ENCODE results near the gene PPP1R13L. TPM values are rescaled to one million over a fixed set of nuclear protein-coding genes. Genes with fewer than 3 reads are reported as not detected.

The PPP1R13L gene
- total RNA-seq, 1 experiment from 2014 or later, result 10.1 TPM

DNA sequence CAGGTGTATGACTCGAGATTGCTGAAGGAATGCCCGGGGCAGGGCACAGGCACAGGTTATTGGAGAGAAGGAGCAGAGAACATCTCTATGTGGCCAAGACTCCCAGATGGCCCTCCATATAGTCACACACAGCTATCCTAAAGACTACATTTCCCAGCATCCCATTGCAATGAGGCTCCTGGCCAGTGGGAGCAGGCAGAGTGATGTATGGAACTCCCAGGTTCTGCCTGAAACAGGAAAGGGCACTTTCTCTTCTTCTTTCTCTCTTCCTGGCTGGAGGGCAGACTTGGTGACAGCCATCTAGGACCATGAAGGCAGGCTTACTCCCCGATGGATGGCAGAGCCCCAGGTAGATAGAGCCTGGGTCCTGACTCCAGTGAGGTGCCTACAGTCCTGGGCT, 13.5 kb downstream of the PPP1R13L start:
- in situ Hi-C loops (cut with HindIII; ENCODE audit: low pct_unique_long_range_greater_than_20kb, low sequenced_read_pairs), result no loop called here
- DNase-seq (ENCODE audit: low read depth), result peak; percentile 39

DNA sequence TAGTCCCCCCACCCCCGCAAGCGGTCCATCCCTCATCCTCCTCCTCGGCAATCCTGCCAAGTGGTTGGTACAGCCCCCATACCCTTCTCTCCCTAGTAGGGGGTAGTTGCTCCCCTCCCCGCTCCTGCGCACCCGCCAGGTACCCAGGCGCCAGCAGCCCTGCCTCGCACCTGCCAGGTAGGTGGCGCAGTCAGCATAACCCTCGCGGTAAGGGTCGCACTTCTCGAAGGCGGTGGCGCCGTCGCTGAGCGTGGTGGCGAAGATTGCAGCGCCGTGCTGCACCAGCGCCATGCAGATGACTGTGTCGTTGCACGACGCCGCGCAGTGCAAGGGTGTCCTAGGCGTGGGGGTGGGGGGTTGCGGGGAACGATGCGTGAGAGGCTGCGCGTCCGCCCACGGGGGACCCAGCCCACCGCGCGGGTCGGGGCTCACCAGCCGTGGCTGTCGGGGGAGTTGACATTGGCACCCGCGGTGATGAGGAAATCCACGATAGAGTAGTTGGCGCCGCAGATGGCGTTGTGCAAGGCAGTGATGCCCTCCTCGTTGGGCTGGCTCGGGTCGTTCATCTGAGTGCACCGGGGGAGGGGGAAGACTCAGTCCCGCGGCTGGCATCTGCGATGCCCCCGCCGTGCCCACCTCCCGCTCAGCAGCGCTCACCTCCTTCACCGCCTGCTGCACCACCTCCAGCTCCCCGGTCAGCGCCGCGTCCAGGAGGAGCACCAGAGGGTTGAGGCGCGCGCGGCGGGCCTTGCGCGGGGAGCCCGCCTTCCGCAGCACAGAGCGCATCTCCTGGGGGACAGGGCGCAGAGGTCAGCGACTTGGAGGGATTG, 19.3 kb downstream of the PPP1R13L start:
- DNase-seq (ENCODE audit: low read depth), result no peak
- in situ Hi-C loops (cut with HindIII; ENCODE audit: low pct_unique_long_range_greater_than_20kb, low sequenced_read_pairs), result no loop called here

DNA sequence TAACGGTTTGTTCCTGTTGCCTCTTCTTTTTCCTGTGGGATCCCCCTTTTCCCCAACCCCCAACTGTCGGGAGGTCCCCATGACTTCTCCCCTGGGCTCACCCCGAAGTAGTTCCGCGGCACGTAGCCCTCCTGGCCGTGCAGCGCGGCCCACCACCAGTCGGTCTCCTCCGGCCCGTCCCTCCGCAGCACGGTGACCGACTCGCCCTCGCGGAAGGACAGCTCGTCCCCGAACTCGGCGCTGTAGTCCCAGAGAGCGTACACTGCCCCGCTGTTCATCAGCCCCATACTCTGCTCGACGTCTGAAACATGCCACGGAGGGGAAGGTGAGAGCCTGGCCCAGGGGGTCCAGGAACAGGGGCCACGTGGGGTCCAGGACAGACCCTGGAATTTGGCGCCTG, 22.4 kb downstream of the PPP1R13L start:
- in situ Hi-C loops (cut with HindIII; ENCODE audit: low pct_unique_long_range_greater_than_20kb, low sequenced_read_pairs), result no loop called here
- DNase-seq (ENCODE audit: low read depth), result no peak

DNA sequence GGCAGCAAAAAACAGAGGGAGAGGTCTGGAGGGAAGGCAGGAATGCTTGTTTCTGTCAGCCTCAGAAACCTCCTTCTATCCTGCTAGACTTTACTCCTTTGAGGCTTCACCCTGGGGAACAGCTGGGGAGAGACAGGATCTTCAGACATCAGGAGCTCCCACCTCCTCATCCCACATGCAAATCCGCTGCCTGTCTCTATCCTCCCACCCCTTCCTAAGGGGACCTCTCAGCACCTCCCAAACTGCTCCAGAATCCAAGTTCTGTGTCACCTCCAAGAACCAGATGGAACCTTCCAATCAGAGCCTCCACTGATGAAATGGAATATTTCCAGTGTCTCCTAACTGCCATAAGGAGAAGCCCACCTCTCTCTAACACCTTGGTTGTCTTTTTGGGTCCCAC, 24.8 kb downstream of the PPP1R13L start:
- no peak for DNase-seq (ENCODE audit: low read depth)
- in situ Hi-C loops (cut with HindIII; ENCODE audit: low pct_unique_long_range_greater_than_20kb, low sequenced_read_pairs), result no loop called here

DNA sequence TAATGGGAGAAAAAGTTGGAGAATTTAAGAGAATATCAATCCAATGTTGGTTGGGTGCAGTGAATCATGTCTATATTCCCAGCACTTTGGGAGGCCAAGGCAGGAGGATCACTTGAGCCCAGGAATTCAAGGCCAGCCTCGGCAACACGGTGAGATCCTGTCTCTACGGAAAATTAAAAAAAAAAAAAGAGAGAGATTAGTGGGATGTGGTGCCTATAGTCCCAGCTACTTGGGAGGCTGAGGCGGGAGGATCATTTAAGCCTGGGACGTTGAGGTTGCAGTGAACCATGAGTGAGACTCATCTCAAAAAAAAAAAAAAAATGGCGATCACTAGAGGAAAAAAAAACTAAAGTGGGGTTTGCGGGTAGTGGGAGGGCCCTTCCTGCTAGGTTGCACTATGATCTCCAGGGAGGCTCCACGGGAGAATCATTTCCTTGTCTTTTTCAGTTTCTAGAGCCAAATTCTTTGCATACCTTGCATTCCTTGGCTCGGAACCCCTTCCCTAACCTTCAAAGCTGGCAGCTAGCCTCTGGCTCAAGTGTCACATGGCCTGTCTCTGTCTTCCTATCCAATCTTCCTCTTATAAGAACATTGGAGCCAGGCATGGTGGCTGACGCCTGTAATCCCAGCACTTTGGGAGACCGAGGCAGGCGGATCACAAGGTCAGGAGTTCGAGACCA, 28.7 kb downstream of the PPP1R13L start:
- in situ Hi-C loops (cut with HindIII; ENCODE audit: low pct_unique_long_range_greater_than_20kb, low sequenced_read_pairs), result no loop called here
- peak; percentile 97 for DNase-seq (ENCODE audit: low read depth)

DNA sequence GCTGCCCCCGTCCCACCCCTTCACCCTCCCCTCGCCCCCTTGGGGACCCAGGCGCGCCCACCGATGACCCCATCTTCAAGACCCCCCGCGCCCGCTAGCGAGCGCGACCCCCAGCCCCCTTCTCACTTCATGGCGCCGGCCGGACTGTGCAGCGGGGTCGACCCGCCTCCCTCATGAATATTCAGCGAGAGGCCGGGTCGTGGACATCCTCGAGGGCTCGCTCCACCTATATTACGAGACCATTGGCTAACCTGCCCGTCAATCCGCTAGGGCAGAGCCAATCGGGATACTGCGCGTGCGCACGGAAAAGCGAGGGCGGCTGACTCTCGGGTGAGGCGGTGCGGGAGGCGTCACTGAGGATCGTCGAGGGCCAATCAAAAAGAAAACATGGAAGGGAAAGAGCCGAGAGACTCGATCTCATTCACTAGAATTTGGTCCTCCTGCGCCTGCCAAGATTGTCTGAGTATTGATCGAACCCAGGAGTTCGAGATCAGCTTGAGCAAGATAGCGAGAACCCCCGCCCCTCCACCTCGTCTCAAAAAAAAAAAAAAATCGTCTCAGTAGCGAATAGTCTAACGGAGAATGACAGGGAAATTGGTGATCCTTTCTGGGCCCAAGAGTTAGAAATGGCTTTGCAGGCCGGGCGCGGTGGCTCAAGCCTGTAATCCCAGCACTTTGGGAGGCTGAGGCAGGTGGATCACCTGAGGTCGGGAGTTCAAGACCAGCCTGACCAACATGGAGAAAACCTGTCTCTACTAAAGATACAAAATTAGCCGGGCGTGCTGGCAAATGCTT, 34.3 kb downstream of the PPP1R13L start, which contains the start of gene ERCC2:
ERCC2 (minus strand) TSS at position 164 of the 795 bp plus-strand sequence; CDS start at position 131, 33 bp downstream.
- in situ Hi-C loops (cut with HindIII; ENCODE audit: low pct_unique_long_range_greater_than_20kb, low sequenced_read_pairs), result no loop called here
- peak; percentile 98 for DNase-seq (ENCODE audit: low read depth)

DNA sequence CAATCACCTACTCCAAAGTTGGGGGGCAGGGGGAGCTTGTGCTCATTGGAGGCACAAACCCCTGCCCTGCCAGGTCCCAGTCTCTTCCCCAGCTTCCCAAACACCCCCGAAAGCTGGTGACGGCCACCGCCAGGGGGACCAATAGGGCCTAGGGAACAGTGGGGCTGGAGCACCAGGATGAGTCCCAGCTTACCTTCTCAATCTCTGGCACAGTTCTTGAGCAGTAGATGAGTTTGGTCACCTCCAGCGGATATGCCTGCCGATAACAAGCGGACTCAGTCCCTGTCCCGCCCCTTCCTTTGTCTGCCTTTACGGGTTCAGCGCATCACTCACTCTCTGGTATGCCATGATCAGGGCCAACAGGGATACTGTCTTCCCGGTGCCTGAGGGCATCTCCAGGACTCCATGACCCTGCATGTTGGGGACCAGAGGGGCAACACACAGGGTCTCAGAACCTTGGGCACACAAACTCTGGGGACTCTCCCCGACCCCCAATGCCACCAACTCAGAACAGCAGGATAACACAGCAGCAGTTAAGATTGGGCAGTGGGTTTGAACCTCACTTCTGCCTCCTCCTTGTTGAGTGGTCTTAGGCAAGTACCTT, 36.0 kb downstream of the PPP1R13L start:
- DNase-seq (ENCODE audit: low read depth), result no peak
- in situ Hi-C loops (cut with HindIII; ENCODE audit: low pct_unique_long_range_greater_than_20kb, low sequenced_read_pairs), result no loop called here

DNA sequence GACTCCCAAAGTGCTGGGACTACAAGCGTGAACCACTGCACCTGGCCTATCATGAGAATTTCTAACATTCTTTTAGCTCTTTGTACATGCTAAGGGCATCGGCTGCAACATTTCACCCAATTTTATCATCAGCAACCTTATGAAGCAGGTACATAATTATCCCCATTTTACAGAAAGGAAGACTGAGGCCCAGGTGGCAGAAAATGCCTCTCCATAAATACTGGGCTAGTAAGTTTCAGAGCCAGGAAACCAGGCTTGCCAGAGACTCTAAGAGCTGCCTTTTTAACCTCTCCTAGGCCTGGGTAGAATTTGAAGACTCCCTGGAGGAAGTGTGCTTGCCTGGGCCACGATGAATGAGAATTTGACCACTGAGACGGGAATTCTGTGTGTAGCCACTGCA, 36.7 kb downstream of the PPP1R13L start:
- in situ Hi-C loops (cut with HindIII; ENCODE audit: low pct_unique_long_range_greater_than_20kb, low sequenced_read_pairs), result no loop called here
- DNase-seq (ENCODE audit: low read depth), result no peak

DNA sequence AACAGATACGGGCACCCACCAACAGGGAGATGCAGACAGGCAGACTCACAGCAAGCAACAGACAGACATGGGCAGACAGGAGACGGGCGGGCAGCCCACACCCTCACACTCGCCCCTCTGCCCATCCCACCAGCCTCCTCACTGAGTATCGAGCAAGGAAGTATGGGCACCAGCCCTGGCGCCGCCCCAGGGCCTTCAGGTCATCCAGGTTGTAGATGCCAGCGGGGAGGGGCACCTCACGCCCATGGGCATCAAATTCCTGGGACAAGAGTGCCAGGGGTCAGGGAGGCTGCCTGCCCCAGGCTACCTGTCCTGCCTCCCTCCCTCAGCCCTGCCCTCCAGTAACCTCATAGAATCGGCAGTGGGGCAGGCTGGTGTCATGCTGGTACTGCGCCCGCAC, 40.2 kb downstream of the PPP1R13L start:
- no peak for DNase-seq (ENCODE audit: low read depth)
- in situ Hi-C loops (cut with HindIII; ENCODE audit: low pct_unique_long_range_greater_than_20kb, low sequenced_read_pairs), result no loop called here

DNA sequence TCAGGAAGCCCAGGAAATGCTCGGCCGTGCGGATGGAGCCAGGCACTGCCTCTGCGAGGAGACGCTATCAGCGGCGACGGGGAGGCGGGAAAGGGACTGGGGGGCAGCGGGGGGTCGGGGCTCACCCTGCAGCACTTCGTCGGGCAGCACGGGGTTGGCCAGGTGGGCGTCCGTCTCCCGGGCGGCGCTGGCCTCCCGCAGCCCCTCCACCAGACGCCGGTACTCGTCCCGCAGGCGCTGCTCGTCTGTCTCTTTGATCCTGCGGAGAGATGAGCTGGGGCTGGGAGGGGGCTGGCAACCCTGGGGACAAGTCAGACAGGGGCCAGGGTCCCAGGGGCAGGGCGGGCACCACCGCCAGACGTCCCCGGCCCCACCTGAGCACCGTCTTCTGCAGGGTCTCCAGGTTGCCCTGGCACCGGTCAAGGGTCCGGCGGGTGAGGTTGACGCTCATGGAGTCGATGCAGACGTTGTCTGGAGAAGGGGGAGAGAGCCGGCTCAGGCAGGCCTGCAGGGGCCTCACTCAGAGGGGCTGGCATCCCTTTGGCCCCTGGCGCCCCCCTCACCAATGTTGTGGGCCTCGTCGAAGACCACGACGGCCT, 40.9 kb downstream of the PPP1R13L start:
- in situ Hi-C loops (cut with HindIII; ENCODE audit: low pct_unique_long_range_greater_than_20kb, low sequenced_read_pairs), result no loop called here
- no peak for DNase-seq (ENCODE audit: low read depth)

DNA sequence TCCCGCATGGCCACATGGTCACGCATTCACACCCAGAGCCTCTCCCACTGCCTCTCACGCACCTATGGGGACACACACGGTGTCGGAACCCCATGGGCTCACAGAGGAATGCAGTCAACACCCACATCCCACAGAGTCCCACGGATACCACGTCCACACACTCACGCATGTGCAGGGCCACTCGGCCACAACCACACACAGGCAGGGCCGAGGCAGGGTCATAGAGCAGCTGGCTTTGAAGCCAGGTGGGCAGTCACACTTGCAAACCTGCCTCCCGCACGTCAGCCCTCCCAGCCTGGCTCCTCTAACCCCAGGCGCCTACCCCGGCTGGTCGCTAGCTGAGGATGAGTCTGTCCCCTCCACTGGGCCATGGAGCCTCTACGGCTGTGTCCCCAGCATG, 42.6 kb downstream of the PPP1R13L start:
- DNase-seq (ENCODE audit: low read depth), result no peak
- in situ Hi-C loops (cut with HindIII; ENCODE audit: low pct_unique_long_range_greater_than_20kb, low sequenced_read_pairs), result no loop called here

DNA sequence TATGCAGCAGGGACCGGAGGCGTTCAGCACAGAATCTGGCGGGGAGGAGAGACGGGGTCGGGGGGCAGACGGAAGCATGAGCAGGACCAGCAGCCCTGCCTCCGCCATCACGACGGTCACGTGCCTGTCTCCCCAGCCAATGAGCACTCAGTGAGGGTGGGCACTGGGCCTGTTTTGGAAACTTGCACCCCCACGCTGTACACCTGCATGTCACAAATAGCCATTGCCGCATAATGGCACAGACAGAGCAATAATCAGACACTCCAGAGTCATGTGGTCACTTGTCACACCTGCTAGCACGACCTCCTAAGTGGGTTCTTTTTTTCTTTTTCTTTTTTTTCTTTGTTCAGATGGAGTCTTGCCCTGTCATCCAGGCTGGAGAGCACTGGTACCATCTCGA, 43.3 kb downstream of the PPP1R13L start:
- in situ Hi-C loops (cut with HindIII; ENCODE audit: low pct_unique_long_range_greater_than_20kb, low sequenced_read_pairs), result no loop called here
- no peak for DNase-seq (ENCODE audit: low read depth)

DNA sequence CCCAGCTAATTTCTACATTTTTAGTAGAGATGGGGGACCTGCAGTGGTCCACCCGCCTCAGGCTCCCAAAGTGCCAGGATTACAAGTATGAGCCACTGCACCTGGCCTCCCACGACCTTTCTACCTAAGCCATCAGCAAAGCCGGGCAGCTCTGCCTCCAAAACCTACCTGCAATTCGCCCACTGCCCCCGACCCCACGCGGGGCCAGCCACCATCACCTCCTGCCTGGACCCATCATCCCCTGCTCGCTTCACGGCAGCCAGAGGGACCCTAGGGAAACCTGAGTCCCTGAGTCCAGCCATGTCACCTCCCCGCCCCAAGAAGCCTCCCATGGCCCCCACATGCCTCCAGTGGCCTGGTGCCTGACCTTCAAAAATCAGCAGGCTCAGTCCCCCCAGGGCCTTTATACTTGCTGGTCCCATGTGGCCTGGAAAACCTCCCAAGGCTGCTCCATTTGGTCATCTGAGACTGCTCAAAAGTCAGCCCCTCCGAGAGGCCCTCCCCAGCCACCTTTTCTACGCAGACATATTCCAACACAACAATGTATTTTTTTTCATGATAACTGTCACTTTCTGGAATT, 46.6 kb downstream of the PPP1R13L start:
- DNase-seq (ENCODE audit: low read depth), result no peak
- in situ Hi-C loops (cut with HindIII; ENCODE audit: low pct_unique_long_range_greater_than_20kb, low sequenced_read_pairs), result no loop called here

DNA sequence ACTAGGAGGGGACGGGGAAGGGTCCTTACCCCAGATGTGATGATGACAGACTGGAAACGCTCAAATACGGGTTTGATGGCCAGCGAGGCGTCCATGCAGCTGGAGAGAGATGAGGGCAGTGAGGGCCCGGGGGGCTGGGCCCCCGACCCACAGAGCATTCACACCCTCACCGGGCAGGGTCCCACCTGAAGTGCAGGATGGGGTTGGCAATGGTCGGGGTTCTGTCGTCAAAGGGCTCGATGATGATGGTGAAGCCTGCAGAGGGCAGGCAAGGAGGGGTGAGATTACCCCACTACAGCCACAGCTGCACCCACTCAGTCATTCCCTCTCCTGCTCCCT, 47.5 kb downstream of the PPP1R13L start:
- in situ Hi-C loops (cut with HindIII; ENCODE audit: low pct_unique_long_range_greater_than_20kb, low sequenced_read_pairs), result no loop called here
- DNase-seq (ENCODE audit: low read depth), result no peak

DNA sequence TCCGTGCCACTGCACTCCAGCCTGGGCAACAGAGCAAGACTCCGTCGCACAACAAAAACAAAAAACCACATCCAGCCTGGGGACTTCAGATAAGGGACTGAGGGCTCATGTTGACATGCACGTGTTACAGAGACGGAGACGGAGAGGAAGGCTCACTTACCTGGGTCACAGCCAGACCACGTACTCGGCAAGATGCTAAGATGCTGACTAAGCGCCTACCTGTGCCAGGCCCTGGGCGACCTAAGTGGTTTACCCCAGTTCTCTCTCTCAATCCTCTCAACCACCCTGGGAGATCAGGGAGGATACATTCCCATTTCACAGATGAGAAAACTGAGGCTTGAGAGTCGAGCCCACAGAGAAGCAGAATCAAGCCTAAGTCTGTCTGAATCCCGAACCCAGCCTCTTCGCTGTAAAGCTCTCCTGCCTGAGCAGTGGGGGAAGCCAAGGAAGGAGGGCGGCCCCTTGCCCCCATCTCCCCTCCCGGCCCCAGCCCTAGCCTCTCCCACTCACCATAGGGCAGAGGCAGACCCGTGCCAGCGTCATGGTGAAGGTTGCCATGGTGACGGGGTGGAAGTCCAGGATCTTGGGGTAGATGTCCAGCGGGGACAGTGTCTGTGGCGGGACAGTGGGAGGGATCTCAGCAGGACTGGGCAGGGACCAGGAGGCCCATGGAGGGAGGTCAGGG, 48.0 kb downstream of the PPP1R13L start:
- in situ Hi-C loops (cut with HindIII; ENCODE audit: low pct_unique_long_range_greater_than_20kb, low sequenced_read_pairs), result no loop called here
- no peak for DNase-seq (ENCODE audit: low read depth)

DNA sequence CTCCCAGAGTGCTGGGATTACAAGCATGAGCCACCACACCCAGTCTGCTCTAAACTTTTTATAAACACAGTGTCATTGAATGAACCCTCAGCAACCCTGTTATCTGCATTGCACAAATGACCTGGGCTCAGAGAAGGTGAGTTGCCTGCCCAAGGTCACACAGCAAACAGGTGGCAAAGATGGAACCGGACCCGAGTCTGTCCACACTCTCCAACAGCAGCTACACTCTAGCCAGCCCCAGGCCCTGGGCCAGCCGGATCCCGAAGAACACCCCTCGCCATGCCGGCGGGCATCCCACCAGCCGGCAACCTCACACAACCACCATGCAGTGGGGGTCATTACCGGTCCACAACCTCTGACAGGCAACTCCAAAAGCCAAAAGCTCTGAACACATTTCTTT, 49.0 kb downstream of the PPP1R13L start:
- no peak for DNase-seq (ENCODE audit: low read depth)
- in situ Hi-C loops (cut with HindIII; ENCODE audit: low pct_unique_long_range_greater_than_20kb, low sequenced_read_pairs), result no loop called here

DNA sequence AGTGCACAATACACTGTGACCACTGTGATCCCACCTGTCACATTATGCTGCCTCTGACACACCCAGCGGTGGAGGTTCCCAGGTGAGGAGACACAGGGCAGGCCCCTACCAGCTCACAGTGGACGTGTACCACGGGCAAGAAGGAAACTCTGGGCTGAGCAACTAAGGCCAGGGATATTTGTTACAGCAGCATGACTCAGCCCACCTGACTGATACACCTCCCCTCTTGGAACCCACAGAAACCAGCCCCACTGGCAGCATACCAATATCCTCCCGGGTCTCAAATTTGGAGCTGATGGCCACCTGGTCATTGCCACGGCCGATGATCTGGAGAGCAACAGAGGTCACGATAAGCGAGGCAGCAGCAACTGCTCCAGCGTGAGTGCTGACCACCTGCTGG, 49.5 kb downstream of the PPP1R13L start:
- in situ Hi-C loops (cut with HindIII; ENCODE audit: low pct_unique_long_range_greater_than_20kb, low sequenced_read_pairs), result no loop called here
- DNase-seq (ENCODE audit: low read depth), result no peak
